Measurements from ENCODE around the gene DPY19L2. TPM values are rescaled to one million over a fixed set of nuclear protein-coding genes. Genes with fewer than 3 reads are reported as not detected.
"Not testable (repeated sequence)": the region's sequence is repeated elsewhere in the genome, so short reads cannot be mapped to it uniquely, and the experiment has no call there.

DPY19L2 gene
- polyA plus RNA-seq, 1 donor from 2014 or later: not detected

DNA sequence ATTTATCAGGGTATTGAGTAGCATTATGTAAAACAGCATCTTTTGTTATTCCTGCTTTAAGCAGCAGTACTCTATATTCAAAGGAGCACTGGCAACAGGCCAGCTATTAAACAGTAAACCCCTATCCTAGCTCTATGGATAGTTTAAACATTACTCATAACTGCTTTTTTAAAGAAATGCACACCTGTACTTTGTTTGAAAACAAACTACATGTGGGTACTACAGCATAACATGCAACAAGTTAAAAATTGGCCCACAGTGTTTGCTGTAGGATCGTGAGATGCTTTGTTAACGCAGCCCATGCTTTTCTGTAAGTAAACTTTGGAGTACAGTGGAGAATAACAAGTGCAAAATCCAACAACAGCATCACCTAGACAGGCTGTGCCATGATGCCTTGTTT, 14.3 kb upstream of the DPY19L2 start:
- not testable (repeated sequence) for H3K9me3 Mint-ChIP-seq, H3K27me3 Mint-ChIP-seq, H3K4me3 Mint-ChIP-seq, H3K4me1 Mint-ChIP-seq, H3K27ac Mint-ChIP-seq, H3K36me3 Mint-ChIP-seq

DNA sequence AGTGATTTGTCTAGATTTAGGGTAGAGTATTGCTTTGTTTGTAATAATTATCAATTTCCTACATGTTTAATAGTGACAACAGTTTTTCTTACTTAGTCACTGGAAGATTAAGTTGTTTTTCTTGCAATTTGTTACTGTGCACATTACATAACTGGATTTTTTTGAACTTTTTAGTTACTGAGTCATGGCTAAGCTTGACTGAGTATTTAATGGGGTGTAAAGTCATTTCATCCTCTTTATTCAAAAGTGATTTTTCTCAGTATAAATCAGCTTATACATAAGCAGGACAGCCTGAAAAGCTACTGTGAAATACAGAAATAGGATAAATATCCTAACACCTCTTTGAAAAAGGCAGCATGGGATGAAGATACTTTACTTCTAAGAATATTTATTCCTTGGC, 12.5 kb upstream of the DPY19L2 start:
- not testable (repeated sequence) for H3K27me3 Mint-ChIP-seq, H3K4me3 Mint-ChIP-seq, H3K27ac Mint-ChIP-seq, H3K9me3 Mint-ChIP-seq, H3K4me1 Mint-ChIP-seq, H3K36me3 Mint-ChIP-seq

GRCh38 chr12:63672550-63672949, 4.3 kb upstream of the DPY19L2 start:
- peaks cover 19% of the 10 kb centered on the region for H3K27me3 Mint-ChIP-seq
- H3K4me1 Mint-ChIP-seq: peaks cover 0 to 17% (median 14%) of the 10 kb centered on the region in 3 donors
- not testable (repeated sequence) for H3K27ac Mint-ChIP-seq, H3K36me3 Mint-ChIP-seq, H3K9me3 Mint-ChIP-seq, H3K4me3 Mint-ChIP-seq

GRCh38 chr12:63669936-63670335, 1.6 kb upstream of the DPY19L2 start:
- not testable (repeated sequence) for H3K27ac Mint-ChIP-seq
- peak overlapping the region in 3 of 4 donors; percentile 2 to 69 (median 46) for H3K4me3 Mint-ChIP-seq

GRCh38 chr12:63669427-63669826, 1.1 kb upstream of the DPY19L2 start:
- Mint-ChIP-seq H3K27me3 (peaks cover 24% of the 10 kb centered on the region), H3K4me1 (peaks cover 0 to 20% (median 15%) of the 10 kb centered on the region in 3 donors), H3K4me3 (peak overlapping the region in 3 of 4 donors; percentile 46 to 76 (median 69))
- not testable (repeated sequence) for H3K27ac Mint-ChIP-seq, H3K36me3 Mint-ChIP-seq, H3K9me3 Mint-ChIP-seq

More at GRCh38 chr12:63669936-63670335, 1.6 kb upstream of the DPY19L2 start:
- H3K9me3 Mint-ChIP-seq, H3K36me3 Mint-ChIP-seq: not testable (repeated sequence)
- Mint-ChIP-seq H3K27me3 (peaks cover 24% of the 10 kb centered on the region), H3K4me1 (peaks cover 0 to 20% (median 15%) of the 10 kb centered on the region in 3 donors)

GRCh38 chr12:63668800-63669365, 590 bp upstream of the DPY19L2 start:
- Mint-ChIP-seq H3K4me3 (peak overlapping the region; percentile 63 to 82 (median 72)), H3K4me1 (peaks cover 0 to 20% (median 15%) of the 10 kb centered on the region in 3 donors), H3K27me3 (peaks cover 24% of the 10 kb centered on the region)
- not testable (repeated sequence) for H3K27ac Mint-ChIP-seq, H3K9me3 Mint-ChIP-seq, H3K36me3 Mint-ChIP-seq

GRCh38 chr12:63663005-63663404, 5.3 kb downstream of the DPY19L2 start:
- H3K4me3 Mint-ChIP-seq, H3K4me1 Mint-ChIP-seq, H3K36me3 Mint-ChIP-seq, H3K27ac Mint-ChIP-seq, H3K9me3 Mint-ChIP-seq: not testable (repeated sequence)
- peaks cover 10% of the 10 kb centered on the region for H3K27me3 Mint-ChIP-seq

GRCh38 chr12:63658501-63658900, 9.8 kb downstream of the DPY19L2 start:
- H3K27ac Mint-ChIP-seq: not testable (repeated sequence)

DNA sequence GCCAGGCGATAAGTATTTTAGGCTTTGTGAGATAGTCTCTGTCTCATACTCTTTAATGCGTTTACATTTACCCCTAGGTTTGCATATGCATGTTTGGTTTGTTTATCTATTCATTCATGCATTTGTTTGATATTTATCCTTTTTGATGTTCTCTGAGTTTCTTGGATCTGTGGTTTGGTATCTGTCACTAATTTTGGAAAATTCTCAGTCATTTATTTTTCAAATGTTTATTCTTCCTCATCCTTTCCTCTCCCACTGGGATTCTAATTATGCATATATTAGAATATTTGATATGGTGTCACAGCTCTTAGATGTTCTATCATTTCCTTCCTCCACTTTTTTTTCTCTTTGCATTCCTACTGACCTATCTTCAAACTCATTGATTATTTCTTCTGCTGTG, 11.9 kb downstream of the DPY19L2 start:
- H3K9me3 Mint-ChIP-seq, H3K4me3 Mint-ChIP-seq, H3K27me3 Mint-ChIP-seq, H3K36me3 Mint-ChIP-seq, H3K4me1 Mint-ChIP-seq: not testable (repeated sequence)
- peak overlapping the region in 1 of 3 donors; percentile 13 for H3K27ac Mint-ChIP-seq

More at GRCh38 chr12:63658501-63658900, 9.8 kb downstream of the DPY19L2 start:
- not testable (repeated sequence) for H3K27me3 Mint-ChIP-seq, H3K4me3 Mint-ChIP-seq, H3K4me1 Mint-ChIP-seq, H3K9me3 Mint-ChIP-seq, H3K36me3 Mint-ChIP-seq

- not testable (repeated sequence) for H3K4me3 Mint-ChIP-seq, H3K27ac Mint-ChIP-seq, H3K27me3 Mint-ChIP-seq, H3K9me3 Mint-ChIP-seq, H3K4me1 Mint-ChIP-seq, H3K36me3 Mint-ChIP-seq
These were observed 12.6 kb downstream of the DPY19L2 start for GRCh38 chr12:63655543-63656257.

DNA sequence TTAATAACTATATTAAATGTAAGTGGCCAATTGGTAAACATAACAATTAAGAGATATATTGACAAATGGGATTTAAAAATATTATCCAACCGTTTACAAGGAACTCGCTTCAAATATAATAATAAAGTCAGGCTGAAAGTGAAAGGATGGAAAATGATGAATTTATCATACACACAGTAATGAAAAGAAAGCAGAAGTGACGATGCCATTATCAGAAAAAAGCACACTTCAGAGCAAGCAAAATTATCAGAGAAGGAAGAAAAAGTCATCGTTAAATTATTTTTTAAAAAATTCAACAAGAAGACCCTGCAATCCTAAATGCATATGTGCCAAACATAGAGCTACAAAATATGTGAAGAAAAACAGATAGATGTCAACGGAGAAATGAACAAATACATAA, 13.8 kb downstream of the DPY19L2 start:
- H3K27me3 Mint-ChIP-seq, H3K36me3 Mint-ChIP-seq, H3K4me1 Mint-ChIP-seq, H3K4me3 Mint-ChIP-seq, H3K9me3 Mint-ChIP-seq, H3K27ac Mint-ChIP-seq: not testable (repeated sequence)

DNA sequence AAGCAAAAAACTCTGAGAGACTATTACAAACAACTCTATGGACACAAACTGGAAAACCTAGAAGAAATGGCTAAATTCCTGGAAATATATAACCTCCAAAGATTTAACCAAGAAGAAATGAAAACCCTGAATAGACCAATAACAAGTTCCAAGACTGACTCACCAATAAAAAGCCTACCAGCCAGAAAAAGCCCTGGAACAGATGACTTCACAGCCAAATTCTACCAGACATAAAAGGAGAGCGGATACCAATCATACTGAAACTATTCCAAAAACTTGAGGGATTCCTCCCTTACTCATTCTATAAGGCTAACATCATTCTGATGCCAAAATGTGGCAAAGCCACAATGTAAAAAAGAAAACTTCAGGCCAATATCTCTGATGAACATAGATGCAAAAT, 18.8 kb downstream of the DPY19L2 start:
- H3K4me1 Mint-ChIP-seq, H3K27me3 Mint-ChIP-seq, H3K4me3 Mint-ChIP-seq, H3K27ac Mint-ChIP-seq, H3K36me3 Mint-ChIP-seq, H3K9me3 Mint-ChIP-seq: not testable (repeated sequence)

GRCh38 chr12:63643381-63644140, 24.7 kb downstream of the DPY19L2 start:
- not testable (repeated sequence) for H3K9me3 Mint-ChIP-seq, H3K27ac Mint-ChIP-seq, H3K36me3 Mint-ChIP-seq, H3K4me1 Mint-ChIP-seq, H3K4me3 Mint-ChIP-seq, H3K27me3 Mint-ChIP-seq

GRCh38 chr12:63624258-63624657, 44.0 kb downstream of the DPY19L2 start:
- H3K4me3 Mint-ChIP-seq, H3K27me3 Mint-ChIP-seq, H3K36me3 Mint-ChIP-seq, H3K4me1 Mint-ChIP-seq, H3K9me3 Mint-ChIP-seq, H3K27ac Mint-ChIP-seq: not testable (repeated sequence)

DNA sequence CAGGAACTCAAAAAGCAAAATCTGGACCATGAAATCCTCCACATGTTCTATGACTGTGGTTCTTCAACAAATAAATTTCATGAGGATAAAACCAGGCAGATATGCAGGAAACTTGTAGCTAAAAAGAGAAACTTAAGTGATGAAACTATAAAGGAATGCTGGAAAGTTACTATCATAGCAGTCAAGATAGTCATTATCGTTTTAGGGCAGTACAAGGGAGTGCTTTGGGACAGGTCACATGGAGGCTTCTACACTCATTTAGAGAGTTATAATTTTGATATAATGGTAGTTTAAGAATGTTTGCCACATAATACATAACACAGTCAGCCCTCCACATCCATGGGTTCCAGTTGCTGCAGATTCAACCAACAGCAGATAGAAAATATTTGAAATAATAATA, 52.7 kb downstream of the DPY19L2 start:
- H3K27me3 Mint-ChIP-seq, H3K27ac Mint-ChIP-seq, H3K36me3 Mint-ChIP-seq, H3K4me3 Mint-ChIP-seq, H3K9me3 Mint-ChIP-seq, H3K4me1 Mint-ChIP-seq: not testable (repeated sequence)

DNA sequence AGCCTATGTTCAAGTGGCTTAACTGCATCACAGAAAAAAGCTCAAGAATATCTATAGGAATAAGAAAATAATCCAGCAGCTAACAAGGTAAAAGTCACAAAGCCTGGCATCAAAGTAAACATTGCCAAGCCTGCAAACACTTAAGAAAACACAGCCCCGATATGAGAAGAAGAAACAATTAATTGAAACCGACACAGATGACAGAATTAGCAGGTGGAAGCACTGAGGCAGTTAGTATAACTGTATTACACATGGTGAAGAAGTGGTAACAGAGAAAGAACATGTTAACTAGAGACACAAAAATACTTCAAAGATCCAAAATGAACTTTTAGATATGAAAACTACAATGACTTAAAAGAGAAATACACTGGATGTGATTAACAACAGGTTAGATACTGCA, 57.0 kb downstream of the DPY19L2 start:
- H3K36me3 Mint-ChIP-seq, H3K27me3 Mint-ChIP-seq, H3K27ac Mint-ChIP-seq, H3K4me3 Mint-ChIP-seq, H3K4me1 Mint-ChIP-seq, H3K9me3 Mint-ChIP-seq: not testable (repeated sequence)
